Nephron (organoid): Measurements from ENCODE around the gene PAPOLA.
"Not testable (repeated sequence)": the region's sequence is repeated elsewhere in the genome, so short reads cannot be mapped to it uniquely, and the experiment has no call there.

Source experiments
- H3K27ac Mint-ChIP-seq, 3 experiments: 2 replicates each; pipeline ENCODE4 v1.8.0; 2020; ENCODE audit warnings: mixed read lengths in 3 of 3, mild to moderate bottlenecking in 2 of 3, moderate library complexity in 1 of 3
- H3K27me3 Mint-ChIP-seq: 2 replicates; pipeline ENCODE4 v1.8.0; 2021; ENCODE audit warnings: low read depth, mild to moderate bottlenecking, moderate library complexity, mixed read lengths
- H3K36me3 Mint-ChIP-seq: 2 replicates; pipeline ENCODE4 v1.8.0; 2020; ENCODE audit warnings: low read depth, mixed read lengths
- H3K4me1 Mint-ChIP-seq: 2 replicates; pipeline ENCODE4 v1.8.0; 2020; ENCODE audit warnings: mixed read lengths
- H3K4me3 Mint-ChIP-seq, 3 experiments: 2 replicates each; pipeline ENCODE4 v1.8.0; 2020; ENCODE audit warnings: mild to moderate bottlenecking in 3 of 3, mixed read lengths in 3 of 3, moderate library complexity in 2 of 3
- H3K9me3 Mint-ChIP-seq: 2 replicates; pipeline ENCODE4 v1.8.0; 2020; ENCODE audit warnings: mixed read lengths
- TF ChIP-seq, protein P1 (sequence below), 3 experiments: fragments of 200-600 bp; sonication (generic); IDR thresholded peaks; one replicate each; pipeline ENCODE4 v1.5.0; 2021; ENCODE audit warnings: antibody characterized with exemption in 3 of 3; ENCODE audit not compliant: unreplicated experiment in 3 of 3

The PAPOLA gene

DNA sequence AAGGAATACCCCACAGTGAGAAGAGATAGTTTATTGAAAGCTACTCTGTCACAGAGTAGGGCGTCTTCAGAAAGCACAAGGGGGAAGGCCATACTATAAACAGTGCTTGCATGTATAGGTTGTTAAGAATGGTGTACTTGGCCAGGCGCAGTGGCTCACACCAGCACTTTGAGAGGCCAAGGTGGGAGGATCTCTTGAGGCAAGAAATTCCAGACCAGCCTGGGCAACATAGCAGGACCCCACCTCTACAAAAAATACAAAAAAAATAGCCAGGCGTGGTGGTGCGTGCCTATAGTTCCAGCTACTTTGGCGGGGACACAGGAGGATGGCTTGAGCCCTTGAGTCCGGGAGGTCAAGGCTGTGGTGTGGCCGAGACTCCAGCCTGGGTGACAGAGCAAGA, 38.0 kb upstream of the PAPOLA start:
- peaks cover 13% of the 10 kb centered on the region for H3K27me3 Mint-ChIP-seq

DNA sequence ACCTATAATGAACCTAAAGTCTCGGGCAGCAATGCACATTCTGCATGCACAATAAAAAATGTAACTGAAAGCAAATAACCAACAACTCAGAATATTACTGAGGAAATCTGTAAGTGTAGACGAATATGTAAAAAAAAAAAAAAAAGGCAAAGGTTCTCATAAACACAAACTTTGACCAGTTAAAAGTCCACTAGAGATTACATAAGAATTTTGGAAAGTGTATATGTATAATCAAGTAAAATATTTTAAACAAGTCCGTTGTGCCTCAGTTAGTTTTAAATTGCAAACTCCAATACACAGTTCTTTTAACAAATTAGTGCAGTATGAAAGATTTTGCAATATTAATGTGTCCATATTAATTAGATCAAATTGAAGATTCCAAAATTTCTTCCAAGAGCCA, 35.3 kb upstream of the PAPOLA start:
- TF ChIP-seq, protein P1, sequence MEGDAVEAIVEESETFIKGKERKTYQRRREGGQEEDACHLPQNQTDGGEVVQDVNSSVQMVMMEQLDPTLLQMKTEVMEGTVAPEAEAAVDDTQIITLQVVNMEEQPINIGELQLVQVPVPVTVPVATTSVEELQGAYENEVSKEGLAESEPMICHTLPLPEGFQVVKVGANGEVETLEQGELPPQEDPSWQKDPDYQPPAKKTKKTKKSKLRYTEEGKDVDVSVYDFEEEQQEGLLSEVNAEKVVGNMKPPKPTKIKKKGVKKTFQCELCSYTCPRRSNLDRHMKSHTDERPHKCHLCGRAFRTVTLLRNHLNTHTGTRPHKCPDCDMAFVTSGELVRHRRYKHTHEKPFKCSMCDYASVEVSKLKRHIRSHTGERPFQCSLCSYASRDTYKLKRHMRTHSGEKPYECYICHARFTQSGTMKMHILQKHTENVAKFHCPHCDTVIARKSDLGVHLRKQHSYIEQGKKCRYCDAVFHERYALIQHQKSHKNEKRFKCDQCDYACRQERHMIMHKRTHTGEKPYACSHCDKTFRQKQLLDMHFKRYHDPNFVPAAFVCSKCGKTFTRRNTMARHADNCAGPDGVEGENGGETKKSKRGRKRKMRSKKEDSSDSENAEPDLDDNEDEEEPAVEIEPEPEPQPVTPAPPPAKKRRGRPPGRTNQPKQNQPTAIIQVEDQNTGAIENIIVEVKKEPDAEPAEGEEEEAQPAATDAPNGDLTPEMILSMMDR (IDR thresholded peaks at IDR 0.05; ENCODE audit: unreplicated experiment in 3 of 3) = no peak
- Mint-ChIP-seq H3K27ac (no peak overlapping the region), H3K4me3 (no peak overlapping the region), H3K9me3 (no peaks in the 10 kb centered on the region), H3K36me3 (no peaks in the 10 kb centered on the region), H3K27me3 (peaks cover 2% of the 10 kb centered on the region), H3K4me1 (no peaks in the 10 kb centered on the region)

More for the DNA sequence above, 38.0 kb upstream of the PAPOLA start:
- Mint-ChIP-seq H3K36me3 (no peaks in the 10 kb centered on the region), H3K9me3 (no peaks in the 10 kb centered on the region), H3K27ac (no peak overlapping the region), H3K4me3 (no peak overlapping the region), H3K4me1 (no peaks in the 10 kb centered on the region)
- TF ChIP-seq, protein P1 (IDR thresholded peaks at IDR 0.05; ENCODE audit: unreplicated experiment in 3 of 3) = no peak

DNA sequence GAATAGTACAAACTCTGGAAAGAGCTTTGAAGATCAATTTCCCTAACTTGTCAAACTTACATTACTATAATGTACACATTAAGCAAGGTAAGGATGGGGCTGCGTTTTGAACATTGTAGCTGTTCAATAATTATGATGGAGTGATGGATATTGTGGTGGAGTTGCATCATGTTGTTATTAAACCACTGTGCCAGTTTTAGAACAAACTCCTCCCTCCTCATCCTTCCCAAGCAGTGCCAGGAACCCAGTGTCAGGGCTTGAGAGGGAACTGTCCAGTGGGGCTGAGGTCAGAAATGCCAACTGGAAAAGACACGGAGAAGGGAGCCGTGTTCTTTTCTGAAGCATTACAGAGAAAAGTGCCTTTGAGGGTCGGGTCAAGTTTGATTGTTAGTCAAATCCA, 31.9 kb upstream of the PAPOLA start:
- no peaks in the 10 kb centered on the region for H3K27me3 Mint-ChIP-seq
- no peaks in the 10 kb centered on the region for H3K4me1 Mint-ChIP-seq
- no peak overlapping the region for H3K4me3 Mint-ChIP-seq
- TF ChIP-seq, protein P1 (IDR thresholded peaks at IDR 0.05; ENCODE audit: unreplicated experiment in 3 of 3) = no peak
- no peaks in the 10 kb centered on the region for H3K9me3 Mint-ChIP-seq
- H3K36me3 Mint-ChIP-seq = no peaks in the 10 kb centered on the region
- H3K27ac Mint-ChIP-seq = no peak overlapping the region

DNA sequence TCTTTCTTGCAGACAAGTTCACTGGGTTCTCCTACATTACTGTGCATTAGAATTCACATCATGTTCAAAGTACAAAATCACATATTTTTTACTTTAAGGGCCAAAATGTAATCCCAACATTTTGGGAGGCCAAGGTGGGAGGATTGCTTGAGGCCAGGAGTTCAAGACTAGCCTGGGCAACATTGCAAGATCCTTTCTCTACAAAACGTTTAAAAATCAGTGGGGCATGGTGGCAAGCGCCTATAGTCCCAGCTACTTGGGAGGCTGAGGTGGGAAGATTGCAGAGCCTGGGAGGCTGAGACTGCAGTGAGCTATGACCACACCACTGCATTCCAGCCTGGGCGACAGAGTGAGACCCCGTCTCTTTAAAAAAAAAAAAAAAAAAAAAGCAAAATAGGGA, 31.2 kb upstream of the PAPOLA start:
- H3K9me3 Mint-ChIP-seq, H3K36me3 Mint-ChIP-seq, H3K4me1 Mint-ChIP-seq, H3K27me3 Mint-ChIP-seq, H3K4me3 Mint-ChIP-seq, H3K27ac Mint-ChIP-seq: not testable (repeated sequence)

DNA sequence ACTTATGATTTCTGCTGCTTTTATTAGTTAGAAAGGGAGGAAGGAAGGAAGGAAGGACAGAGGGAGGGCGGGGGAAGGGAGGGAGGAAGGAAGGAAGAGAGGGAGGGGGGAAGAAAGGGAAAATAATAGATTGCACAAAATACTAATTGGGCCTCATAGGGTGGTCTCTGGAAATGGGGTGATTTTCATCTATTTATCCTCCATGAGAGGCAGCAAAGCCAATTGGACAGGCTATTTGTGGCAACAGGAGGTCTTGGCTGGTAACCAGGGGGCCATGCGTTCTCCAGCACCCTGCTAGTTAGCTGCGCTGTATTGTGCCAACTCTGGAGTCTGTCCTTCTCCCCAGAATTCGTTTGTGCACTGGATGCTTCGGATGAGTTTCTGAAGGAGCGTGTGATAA, 24.1 kb upstream of the PAPOLA start:
- H3K9me3 Mint-ChIP-seq = no peaks in the 10 kb centered on the region
- H3K27ac Mint-ChIP-seq = no peak overlapping the region
- no peaks in the 10 kb centered on the region for H3K27me3 Mint-ChIP-seq
- no peaks in the 10 kb centered on the region for H3K4me1 Mint-ChIP-seq
- H3K4me3 Mint-ChIP-seq = no peak overlapping the region
- no peaks in the 10 kb centered on the region for H3K36me3 Mint-ChIP-seq
- TF ChIP-seq, protein P1 (IDR thresholded peaks at IDR 0.05; ENCODE audit: unreplicated experiment in 3 of 3) = no peak

DNA sequence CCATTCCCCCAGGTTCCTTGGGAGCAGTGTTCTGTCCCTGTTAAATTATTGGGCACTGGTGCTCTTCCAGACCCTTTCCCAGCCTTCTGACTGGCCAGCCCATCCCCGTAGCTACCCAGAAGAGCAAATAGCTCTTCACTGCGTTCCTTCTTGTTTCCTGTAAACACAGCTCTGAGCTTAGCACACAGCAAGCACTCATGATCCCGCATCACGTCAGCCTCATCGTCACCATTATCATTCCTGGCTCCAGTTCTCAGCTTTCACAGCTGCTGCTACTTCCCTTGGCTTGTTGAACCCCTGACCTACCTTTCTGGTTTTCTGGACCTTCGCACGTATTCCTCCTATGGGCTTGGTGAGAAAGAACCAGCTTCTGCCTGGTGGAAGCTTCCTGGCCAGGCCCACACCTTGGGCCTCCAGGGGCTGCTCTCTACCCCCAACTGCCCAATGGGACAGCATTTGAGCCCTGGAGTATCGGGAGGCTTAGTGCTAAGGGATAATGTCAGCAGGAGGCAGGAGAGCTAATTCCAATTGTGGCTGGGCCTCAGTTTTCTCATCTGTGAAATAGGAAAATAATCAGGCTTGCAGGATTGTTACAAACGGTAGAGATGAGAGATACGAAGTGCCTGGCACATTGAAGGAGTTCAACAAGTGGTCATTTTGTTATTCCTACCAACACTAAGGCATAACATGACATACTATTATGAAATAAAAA, 22.6 kb upstream of the PAPOLA start:
- H3K9me3 Mint-ChIP-seq = no peaks in the 10 kb centered on the region
- H3K4me3 Mint-ChIP-seq = no peak overlapping the region
- H3K36me3 Mint-ChIP-seq = no peaks in the 10 kb centered on the region
- peaks cover 5% of the 10 kb centered on the region for H3K27me3 Mint-ChIP-seq
- no peak overlapping the region for H3K27ac Mint-ChIP-seq
- TF ChIP-seq, protein P1 (IDR thresholded peaks at IDR 0.05; ENCODE audit: unreplicated experiment in 3 of 3) = no peak
- H3K4me1 Mint-ChIP-seq = no peaks in the 10 kb centered on the region
